Measurements from ENCODE around the gene FGGY. TPM values are rescaled to one million over a fixed set of nuclear protein-coding genes. Genes with fewer than 3 reads are reported as not detected.

The FGGY gene, protein sequence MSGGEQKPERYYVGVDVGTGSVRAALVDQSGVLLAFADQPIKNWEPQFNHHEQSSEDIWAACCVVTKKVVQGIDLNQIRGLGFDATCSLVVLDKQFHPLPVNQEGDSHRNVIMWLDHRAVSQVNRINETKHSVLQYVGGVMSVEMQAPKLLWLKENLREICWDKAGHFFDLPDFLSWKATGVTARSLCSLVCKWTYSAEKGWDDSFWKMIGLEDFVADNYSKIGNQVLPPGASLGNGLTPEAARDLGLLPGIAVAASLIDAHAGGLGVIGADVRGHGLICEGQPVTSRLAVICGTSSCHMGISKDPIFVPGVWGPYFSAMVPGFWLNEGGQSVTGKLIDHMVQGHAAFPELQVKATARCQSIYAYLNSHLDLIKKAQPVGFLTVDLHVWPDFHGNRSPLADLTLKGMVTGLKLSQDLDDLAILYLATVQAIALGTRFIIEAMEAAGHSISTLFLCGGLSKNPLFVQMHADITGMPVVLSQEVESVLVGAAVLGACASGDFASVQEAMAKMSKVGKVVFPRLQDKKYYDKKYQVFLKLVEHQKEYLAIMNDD
- 6.7 and 8.4 TPM in 2 replicates for total RNA-seq (2014; rRNA removed; shearing (Covaris generic))

DNA sequence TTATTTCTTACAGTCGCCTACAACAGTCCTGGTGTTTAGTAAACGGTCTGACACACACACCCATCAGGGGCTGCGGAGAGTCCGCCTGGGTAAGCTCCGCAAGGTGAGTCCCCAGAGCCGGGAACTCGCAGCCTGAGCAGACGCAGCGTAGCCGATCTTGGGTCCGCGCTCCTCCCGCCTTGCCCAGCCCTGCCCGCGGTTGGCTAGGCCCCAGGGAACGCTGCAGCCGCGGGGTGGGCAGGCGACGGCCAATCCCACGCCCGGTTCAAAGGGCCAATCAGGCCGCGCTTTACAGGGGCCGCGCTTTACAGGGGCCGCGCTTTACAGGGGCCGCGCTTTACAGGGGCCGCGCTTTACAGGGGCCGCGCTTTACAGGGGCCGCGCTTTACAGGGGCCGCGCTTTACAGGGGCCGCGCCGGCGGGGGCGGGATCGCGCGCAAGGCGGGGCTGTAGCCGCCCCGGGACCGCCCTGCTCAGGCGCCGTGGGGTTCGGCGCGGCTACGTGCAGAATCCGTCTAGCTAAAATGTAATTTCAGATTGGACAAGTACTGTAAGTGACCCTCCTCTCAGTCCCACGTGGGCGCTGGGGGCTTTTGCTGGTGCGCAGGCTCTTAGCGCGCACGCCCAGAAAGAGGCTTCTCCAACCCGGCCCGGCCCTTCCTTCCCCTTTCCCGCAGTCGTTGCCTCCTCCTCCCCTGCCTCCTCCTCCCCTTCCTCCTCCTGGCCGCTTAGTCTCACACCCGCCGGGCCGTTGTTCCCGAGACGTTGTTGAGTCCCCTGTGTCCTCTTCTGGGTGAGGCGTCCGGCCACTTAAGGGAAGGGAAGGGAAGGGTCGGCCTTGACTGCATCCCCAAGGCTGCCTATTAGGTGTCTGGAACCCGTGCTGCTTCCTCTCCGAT lies at the start of gene FGGY:
FGGY (plus strand) TSS at position 737 of the 899 bp plus-strand sequence. CDS start 24,456 bp downstream, outside the sequence.

Small RNA genes within 50 kb of the gene (small RNA-seq; reads per million reads assigned to genes)
- gene MIR4711: not detected

Measured in A375 (cell line).